OCI-LY3 (cell line): ENCODE results near the gene RBM19.

ENCODE experiments used
- EZH2phosphoT487 ChIP-seq: fragments of 200-600 bp; shearing (Covaris generic); IDR thresholded peaks from 2 replicates; pipeline ENCODE4 v1.6.1; 2018; ENCODE audit warnings: antibody characterized with exemption, mixed run types, low read depth
- TF ChIP-seq, protein P1 (sequence below): fragments of 200-600, 300-600 bp; sonication (generic); IDR thresholded peaks from 2 replicates; pipeline ENCODE4 v1.5.1; 2014; ENCODE audit warnings: antibody characterized with exemption, low read length, low read depth

- TF ChIP-seq, protein P1, sequence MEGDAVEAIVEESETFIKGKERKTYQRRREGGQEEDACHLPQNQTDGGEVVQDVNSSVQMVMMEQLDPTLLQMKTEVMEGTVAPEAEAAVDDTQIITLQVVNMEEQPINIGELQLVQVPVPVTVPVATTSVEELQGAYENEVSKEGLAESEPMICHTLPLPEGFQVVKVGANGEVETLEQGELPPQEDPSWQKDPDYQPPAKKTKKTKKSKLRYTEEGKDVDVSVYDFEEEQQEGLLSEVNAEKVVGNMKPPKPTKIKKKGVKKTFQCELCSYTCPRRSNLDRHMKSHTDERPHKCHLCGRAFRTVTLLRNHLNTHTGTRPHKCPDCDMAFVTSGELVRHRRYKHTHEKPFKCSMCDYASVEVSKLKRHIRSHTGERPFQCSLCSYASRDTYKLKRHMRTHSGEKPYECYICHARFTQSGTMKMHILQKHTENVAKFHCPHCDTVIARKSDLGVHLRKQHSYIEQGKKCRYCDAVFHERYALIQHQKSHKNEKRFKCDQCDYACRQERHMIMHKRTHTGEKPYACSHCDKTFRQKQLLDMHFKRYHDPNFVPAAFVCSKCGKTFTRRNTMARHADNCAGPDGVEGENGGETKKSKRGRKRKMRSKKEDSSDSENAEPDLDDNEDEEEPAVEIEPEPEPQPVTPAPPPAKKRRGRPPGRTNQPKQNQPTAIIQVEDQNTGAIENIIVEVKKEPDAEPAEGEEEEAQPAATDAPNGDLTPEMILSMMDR: no peak
- TF ChIP-seq EZH2phosphoT487: no peak
These were observed 7.0 kb downstream of the RBM19 start for GRCh38 chr12:113959096-113959495.
